DND-41 (cell line): ENCODE measurements around the gene NSMF.

Source experiments
- CTCF ChIP-seq: IDR thresholded peaks from 2 replicates; pipeline ENCODE4 v1.5.1; 2012; ENCODE audit warnings: borderline replicate concordance, low read length, moderate library complexity, mild to moderate bottlenecking; ENCODE audit not compliant: poor library complexity, severe bottlenecking; ENCODE audit errors: extremely low read depth
- EZH2 ChIP-seq: IDR thresholded peaks from 3 replicates; pipeline ENCODE4 v1.6.1; 2012; ENCODE audit warnings: borderline replicate concordance, low read depth, mild to moderate bottlenecking, moderate library complexity, low read length, inconsistent platforms; ENCODE audit not compliant: severe bottlenecking

GRCh38 chr9:137432687-137433348, 26.3 kb downstream of the NSMF start:
- TF ChIP-seq CTCF (no peak), EZH2 (no peak)
